Thoracic aorta (tissue), 2 donors: Measurements from ENCODE around the gene PPP1R3A. TPM values are rescaled to one million over a fixed set of nuclear protein-coding genes. Genes with fewer than 3 reads are reported as not detected.

Source experiments
- ATAC-seq: fragments of 150-250 bp; one replicate; pipeline ENCODE4 v1.8.0; 2017; ENCODE audit warnings: low read depth; ENCODE audit not compliant: insufficient number of reproducible peaks, low FRiP score
- DNase-seq: peaks from one replicate; pipeline ENCODE4 v3.0.0-alpha.2; 2020; ENCODE audit warnings: low spot score
- H3K27ac ChIP-seq, 2 donors: fragments of 200-600 bp; sonication (generic); 1 replicate in 1 of 2; 2 replicates in 1 of 2; pipeline ENCODE4 v1.5.1; 2016; ENCODE audit warnings: mild to moderate bottlenecking in 2 of 2, moderate library complexity in 2 of 2
- H3K27me3 ChIP-seq: fragments of 200-600 bp; sonication (generic); replicated peaks from 2 replicates; pipeline ENCODE4 v1.6.0; 2016; ENCODE audit warnings: mild to moderate bottlenecking; ENCODE audit not compliant: insufficient read depth
- H3K36me3 ChIP-seq: fragments of 200-600 bp; sonication (generic); one replicate; pipeline ENCODE4 v1.5.1; 2016
- H3K4me1 ChIP-seq, 2 donors: fragments of 200-600 bp; sonication (generic); 1 replicate in 1 of 2; 2 replicates in 1 of 2; pipeline versions ENCODE4 v1.5.1 to v1.6.0; 2016; ENCODE audit warnings: low read depth in 2 of 2, mild to moderate bottlenecking in 1 of 2; ENCODE audit not compliant: control insufficient read depth in 1 of 2
- H3K4me3 ChIP-seq: fragments of 200-600 bp; sonication (generic); 2 replicates; pipeline ENCODE4 v1.5.1; 2016; ENCODE audit warnings: mild to moderate bottlenecking
- H3K9me3 ChIP-seq: fragments of 200-600 bp; sonication (generic); 2 replicates; pipeline ENCODE4 v1.5.1; 2016
- CTCF ChIP-seq: fragments of 200-600 bp; sonication (generic); IDR thresholded peaks from one replicate; pipeline ENCODE4 v1.5.1; 2019; ENCODE audit warnings: antibody characterized with exemption
- total RNA-seq, 2 donors: library from RNA; depleted of rRNA; stranded (reverse); fragments of >200 nt; gene quantifications; one replicate each; pipeline versions ENCODE4 v1.1.0 to v1.2.3, GENCODE V29; 2016

The PPP1R3A gene
- under 1 TPM in 1 of 2 donors, not detected in 1; 0.35 TPM for total RNA-seq

DNA sequence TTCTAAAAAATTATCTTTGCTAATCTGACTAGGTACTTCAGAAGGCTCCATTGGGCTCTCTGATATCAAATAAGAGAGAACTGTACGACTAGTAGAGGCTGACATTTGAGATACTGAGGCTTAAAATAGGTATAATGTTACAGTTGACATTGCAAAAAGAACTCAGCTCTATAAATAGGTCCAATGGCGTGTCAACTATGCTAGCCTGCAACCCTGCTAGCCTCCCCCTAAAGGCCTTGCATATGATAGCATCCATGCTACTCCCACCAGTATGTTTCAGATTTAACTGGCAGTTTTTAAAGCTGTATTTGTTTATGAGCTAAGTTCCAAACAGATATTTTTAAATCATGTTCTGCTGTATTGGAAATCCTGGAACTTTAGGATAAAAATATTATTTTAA is at the start of gene PPP1R3A:
Gene PPP1R3A, minus strand, starts transcription at position 64 of the 400 bp plus-strand sequence. Its CDS starts 13 bp downstream, at position 51.
- ATAC-seq = no peak

DNA sequence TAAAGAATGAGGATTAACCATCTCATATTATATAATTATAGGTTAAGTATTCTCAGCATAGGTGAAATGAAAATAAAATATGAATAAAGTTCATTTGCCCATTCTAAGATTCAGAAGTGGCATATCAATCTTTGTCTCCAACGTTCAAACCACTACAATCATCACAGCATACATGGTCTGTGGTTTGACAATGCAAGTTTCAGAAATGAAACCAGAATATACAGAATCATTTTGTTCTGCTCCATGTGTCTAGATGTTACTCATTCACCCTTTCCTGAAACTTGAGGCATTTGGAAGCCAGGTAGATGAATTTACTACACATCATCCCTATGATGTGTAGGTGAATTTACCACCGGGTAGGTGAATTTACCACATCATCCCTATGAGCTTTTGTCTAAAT is 44.5 kb upstream of the PPP1R3A start:
- H3K4me1 ChIP-seq = no peaks in the 10 kb centered on the region
- no peak overlapping the region for H3K4me3 ChIP-seq
- no peaks in the 10 kb centered on the region for H3K27me3 ChIP-seq
- no peaks in the 10 kb centered on the region for H3K36me3 ChIP-seq
- H3K9me3 ChIP-seq = peaks cover 5% of the 10 kb centered on the region
- DNase-seq (no peak), ATAC-seq (no peak)
- no peak overlapping the region for H3K27ac ChIP-seq
- TF ChIP-seq CTCF = no peak

More for the DNA sequence above, at the start of gene PPP1R3A:
- no peak for DNase-seq
- H3K4me1 ChIP-seq = no peaks in the 10 kb centered on the region
- no peak within 1 kb of the TSS for H3K4me3 ChIP-seq
- no peaks in the 10 kb centered on the region for H3K36me3 ChIP-seq
- H3K27ac ChIP-seq = no peak within 1 kb of the TSS
- H3K27me3 ChIP-seq = no peaks in the 10 kb centered on the region
- H3K9me3 ChIP-seq = no peaks in the 10 kb centered on the region
- TF ChIP-seq CTCF = no peak

DNA sequence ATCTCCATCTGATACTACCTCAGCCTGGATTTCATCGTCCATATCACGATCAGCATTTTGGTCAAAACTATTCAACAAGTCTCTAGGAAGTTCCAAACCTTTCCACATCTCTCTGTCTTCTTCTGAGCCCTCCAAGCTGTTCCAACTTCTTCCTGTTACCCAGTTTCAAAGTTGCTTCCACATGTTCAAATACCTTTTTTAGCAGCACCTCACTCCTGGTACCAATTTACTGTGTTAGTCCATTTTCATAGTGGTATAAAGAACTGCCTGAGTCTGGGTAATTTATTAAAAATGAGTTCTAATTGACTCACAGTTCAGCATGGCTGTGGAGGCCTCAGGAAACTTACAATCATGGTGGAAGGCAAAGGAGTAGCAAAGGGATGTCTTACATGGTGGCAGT is 41.1 kb upstream of the PPP1R3A start:
- Histone ChIP-seq H3K4me3 (no peak overlapping the region), H3K9me3 (peaks cover 5% of the 10 kb centered on the region), H3K36me3 (no peaks in the 10 kb centered on the region), H3K4me1 (no peaks in the 10 kb centered on the region), H3K27ac (no peak overlapping the region), H3K27me3 (no peaks in the 10 kb centered on the region)
- DNase-seq (no peak), ATAC-seq (no peak)
- no peak for TF ChIP-seq CTCF

- Histone ChIP-seq H3K4me1 (no peaks in the 10 kb centered on the region), H3K4me3 (no peak overlapping the region), H3K36me3 (no peaks in the 10 kb centered on the region), H3K9me3 (peaks cover 16% of the 10 kb centered on the region), H3K27ac (no peak overlapping the region), H3K27me3 (no peaks in the 10 kb centered on the region)
- no peak for TF ChIP-seq CTCF
- ATAC-seq (no peak), DNase-seq (no peak)
These were observed 36.3 kb upstream of the PPP1R3A start for GRCh38 chr7:113955157-113955556.

- ATAC-seq = no peak
These were observed 34.7 kb upstream of the PPP1R3A start for GRCh38 chr7:113953553-113953952.

More at GRCh38 chr7:113953553-113953952, 34.7 kb upstream of the PPP1R3A start:
- Histone ChIP-seq H3K27me3 (no peaks in the 10 kb centered on the region), H3K27ac (no peak overlapping the region), H3K4me3 (no peak overlapping the region), H3K4me1 (no peaks in the 10 kb centered on the region), H3K9me3 (peaks cover 11% of the 10 kb centered on the region), H3K36me3 (no peaks in the 10 kb centered on the region)
- TF ChIP-seq CTCF = no peak
- DNase-seq = no peak
